HG03108 (cell line): Measurements from ENCODE around the gene RAB7B.

ENCODE experiments used
- ATAC-seq: cut with Tn5 transposase; IDR thresholded peaks from one replicate; pipeline ENCODE4 v1.9.1; 2021; ENCODE audit warnings: moderate library complexity; ENCODE audit not compliant: unreplicated experiment

Gene RAB7B

GRCh38 chr1:205930195-205930577 lies 73.0 kb downstream of the RAB7B start:
- no peak for ATAC-seq

- no peak for ATAC-seq
Observed at GRCh38 chr1:205929496-205930194, 73.5 kb downstream of the RAB7B start.

- no peak for ATAC-seq
Observed at GRCh38 chr1:205928317-205928716, 74.9 kb downstream of the RAB7B start.

GRCh38 chr1:205927676-205928075 lies 75.5 kb downstream of the RAB7B start:
- ATAC-seq: no peak

DNA sequence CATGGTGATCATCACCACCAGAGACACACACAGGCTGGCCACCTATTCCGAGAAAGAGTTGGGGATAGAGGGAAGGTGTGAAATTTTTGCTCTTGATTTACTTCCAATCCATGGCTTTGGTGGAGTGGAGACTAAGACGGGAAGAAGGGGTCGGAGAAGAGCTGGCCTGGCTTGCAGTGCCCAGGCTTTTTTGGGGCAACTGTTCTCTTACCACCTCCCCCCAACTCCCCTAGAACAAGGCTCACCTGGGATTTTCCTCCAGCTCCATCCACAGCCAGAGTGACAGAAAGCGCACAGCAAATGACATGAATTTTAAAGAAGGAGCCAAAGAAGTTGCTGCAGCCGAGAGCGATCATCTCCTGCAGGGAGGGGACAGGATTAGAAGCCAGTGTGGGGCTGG lies 75.9 kb downstream of the RAB7B start:
- ATAC-seq: no peak
